Measurements from ENCODE around the gene ADGRF5. TPM values are rescaled to one million over a fixed set of nuclear protein-coding genes. Genes with fewer than 3 reads are reported as not detected.

The ADGRF5 gene
- total and polyA plus RNA-seq, 2 experiments from 2014 or later = not detected

DNA sequence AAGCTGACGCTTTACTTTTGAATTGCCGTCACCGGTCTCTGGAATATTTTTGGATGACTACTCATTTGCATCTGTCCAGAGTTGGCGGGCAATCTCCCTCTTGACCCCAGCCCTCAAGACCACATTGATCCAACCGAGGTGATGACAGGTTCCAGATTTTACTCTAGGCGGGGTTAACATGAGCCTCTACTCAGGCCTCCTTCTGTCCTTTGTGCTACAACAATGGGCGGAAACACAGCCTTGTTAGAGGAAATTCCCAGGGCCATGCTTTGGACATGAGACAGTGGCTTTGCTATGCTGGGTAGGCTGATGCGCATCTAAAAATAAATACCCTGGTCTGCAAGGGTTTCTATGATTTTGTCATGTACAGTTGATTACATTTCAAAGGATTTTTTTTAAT, 27.0 kb upstream of the ADGRF5 start (continued):
- TF ChIP-seq, protein P1, sequence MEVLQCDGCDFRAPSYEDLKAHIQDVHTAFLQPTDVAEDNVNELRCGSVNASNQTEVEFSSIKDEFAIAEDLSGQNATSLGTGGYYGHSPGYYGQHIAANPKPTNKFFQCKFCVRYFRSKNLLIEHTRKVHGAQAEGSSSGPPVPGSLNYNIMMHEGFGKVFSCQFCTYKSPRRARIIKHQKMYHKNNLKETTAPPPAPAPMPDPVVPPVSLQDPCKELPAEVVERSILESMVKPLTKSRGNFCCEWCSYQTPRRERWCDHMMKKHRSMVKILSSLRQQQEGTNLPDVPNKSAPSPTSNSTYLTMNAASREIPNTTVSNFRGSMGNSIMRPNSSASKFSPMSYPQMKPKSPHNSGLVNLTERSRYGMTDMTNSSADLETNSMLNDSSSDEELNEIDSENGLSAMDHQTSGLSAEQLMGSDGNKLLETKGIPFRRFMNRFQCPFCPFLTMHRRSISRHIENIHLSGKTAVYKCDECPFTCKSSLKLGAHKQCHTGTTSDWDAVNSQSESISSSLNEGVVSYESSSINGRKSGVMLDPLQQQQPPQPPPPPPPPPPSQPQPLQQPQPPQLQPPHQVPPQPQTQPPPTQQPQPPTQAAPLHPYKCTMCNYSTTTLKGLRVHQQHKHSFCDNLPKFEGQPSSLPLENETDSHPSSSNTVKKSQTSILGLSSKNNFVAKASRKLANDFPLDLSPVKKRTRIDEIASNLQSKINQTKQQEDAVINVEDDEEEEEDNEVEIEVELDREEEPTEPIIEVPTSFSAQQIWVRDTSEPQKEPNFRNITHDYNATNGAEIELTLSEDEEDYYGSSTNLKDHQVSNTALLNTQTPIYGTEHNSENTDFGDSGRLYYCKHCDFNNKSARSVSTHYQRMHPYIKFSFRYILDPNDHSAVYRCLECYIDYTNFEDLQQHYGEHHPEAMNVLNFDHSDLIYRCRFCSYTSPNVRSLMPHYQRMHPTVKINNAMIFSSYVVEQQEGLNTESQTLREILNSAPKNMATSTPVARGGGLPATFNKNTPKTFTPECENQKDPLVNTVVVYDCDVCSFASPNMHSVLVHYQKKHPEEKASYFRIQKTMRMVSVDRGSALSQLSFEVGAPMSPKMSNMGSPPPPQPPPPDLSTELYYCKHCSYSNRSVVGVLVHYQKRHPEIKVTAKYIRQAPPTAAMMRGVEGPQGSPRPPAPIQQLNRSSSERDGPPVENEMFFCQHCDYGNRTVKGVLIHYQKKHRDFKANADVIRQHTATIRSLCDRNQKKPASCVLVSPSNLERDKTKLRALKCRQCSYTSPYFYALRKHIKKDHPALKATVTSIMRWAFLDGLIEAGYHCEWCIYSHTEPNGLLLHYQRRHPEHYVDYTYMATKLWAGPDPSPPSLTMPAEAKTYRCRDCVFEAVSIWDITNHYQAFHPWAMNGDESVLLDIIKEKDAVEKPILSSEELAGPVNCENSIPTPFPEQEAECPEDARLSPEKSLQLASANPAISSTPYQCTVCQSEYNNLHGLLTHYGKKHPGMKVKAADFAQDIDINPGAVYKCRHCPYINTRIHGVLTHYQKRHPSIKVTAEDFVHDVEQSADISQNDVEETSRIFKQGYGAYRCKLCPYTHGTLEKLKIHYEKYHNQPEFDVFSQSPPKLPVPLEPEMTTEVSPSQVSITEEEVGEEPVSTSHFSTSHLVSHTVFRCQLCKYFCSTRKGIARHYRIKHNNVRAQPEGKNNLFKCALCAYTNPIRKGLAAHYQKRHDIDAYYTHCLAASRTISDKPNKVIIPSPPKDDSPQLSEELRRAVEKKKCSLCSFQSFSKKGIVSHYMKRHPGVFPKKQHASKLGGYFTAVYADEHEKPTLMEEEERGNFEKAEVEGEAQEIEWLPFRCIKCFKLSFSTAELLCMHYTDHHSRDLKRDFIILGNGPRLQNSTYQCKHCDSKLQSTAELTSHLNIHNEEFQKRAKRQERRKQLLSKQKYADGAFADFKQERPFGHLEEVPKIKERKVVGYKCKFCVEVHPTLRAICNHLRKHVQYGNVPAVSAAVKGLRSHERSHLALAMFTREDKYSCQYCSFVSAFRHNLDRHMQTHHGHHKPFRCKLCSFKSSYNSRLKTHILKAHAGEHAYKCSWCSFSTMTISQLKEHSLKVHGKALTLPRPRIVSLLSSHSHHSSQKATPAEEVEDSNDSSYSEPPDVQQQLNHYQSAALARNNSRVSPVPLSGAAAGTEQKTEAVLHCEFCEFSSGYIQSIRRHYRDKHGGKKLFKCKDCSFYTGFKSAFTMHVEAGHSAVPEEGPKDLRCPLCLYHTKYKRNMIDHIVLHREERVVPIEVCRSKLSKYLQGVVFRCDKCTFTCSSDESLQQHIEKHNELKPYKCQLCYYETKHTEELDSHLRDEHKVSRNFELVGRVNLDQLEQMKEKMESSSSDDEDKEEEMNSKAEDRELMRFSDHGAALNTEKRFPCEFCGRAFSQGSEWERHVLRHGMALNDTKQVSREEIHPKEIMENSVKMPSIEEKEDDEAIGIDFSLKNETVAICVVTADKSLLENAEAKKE (CRISPR knock-in tag; IDR thresholded peaks at IDR 0.05) = no peak
- TF ChIP-seq ZNF114 (CRISPR knock-in tag; IDR thresholded peaks at IDR 0.05) = no peak
- TF ChIP-seq EZH2 (IDR thresholded peaks at IDR 0.05; ENCODE audit: low read depth, unreplicated experiment) = no peak
- TF ChIP-seq CREB1 (CRISPR knock-in tag; IDR thresholded peaks at IDR 0.05; ENCODE audit: low read depth) = no peak
- TF ChIP-seq, protein P2, sequence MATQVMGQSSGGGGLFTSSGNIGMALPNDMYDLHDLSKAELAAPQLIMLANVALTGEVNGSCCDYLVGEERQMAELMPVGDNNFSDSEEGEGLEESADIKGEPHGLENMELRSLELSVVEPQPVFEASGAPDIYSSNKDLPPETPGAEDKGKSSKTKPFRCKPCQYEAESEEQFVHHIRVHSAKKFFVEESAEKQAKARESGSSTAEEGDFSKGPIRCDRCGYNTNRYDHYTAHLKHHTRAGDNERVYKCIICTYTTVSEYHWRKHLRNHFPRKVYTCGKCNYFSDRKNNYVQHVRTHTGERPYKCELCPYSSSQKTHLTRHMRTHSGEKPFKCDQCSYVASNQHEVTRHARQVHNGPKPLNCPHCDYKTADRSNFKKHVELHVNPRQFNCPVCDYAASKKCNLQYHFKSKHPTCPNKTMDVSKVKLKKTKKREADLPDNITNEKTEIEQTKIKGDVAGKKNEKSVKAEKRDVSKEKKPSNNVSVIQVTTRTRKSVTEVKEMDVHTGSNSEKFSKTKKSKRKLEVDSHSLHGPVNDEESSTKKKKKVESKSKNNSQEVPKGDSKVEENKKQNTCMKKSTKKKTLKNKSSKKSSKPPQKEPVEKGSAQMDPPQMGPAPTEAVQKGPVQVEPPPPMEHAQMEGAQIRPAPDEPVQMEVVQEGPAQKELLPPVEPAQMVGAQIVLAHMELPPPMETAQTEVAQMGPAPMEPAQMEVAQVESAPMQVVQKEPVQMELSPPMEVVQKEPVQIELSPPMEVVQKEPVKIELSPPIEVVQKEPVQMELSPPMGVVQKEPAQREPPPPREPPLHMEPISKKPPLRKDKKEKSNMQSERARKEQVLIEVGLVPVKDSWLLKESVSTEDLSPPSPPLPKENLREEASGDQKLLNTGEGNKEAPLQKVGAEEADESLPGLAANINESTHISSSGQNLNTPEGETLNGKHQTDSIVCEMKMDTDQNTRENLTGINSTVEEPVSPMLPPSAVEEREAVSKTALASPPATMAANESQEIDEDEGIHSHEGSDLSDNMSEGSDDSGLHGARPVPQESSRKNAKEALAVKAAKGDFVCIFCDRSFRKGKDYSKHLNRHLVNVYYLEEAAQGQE (IDR thresholded peaks at IDR 0.05; ENCODE audit: unreplicated experiment) = no peak
- no peak for TF ChIP-seq NANOG (IDR thresholded peaks at IDR 0.05; ENCODE audit: borderline replicate concordance)

DNA sequence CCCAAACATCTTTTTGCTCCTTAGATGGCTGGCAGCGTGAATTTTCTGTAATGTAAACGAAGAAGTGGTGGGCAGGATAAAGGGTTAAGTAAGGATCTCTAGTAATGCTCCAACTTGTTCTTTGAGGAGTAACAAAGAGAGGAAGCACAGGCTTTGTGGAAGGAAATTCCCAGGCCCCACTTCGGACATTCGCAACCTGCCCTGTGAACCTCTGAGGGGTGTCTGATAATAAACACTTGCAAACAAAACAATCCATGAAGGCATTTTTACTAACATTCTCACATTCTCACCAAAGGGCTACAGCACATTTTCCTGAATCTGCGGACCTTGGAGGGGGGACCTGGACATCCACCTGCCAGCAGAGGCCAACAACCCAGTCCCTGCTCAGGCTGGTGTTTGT, 25.8 kb upstream of the ADGRF5 start:
- H4K20me1 ChIP-seq (replicated peaks; ENCODE audit: insufficient read depth) = no peaks in the 10 kb centered on the region
- DNase-seq (ENCODE audit: low spot score) (no peak), ATAC-seq (no peak)
- H3K27me3 ChIP-seq (ENCODE audit: insufficient read depth) = no peaks in the 10 kb centered on the region
- Mint-ChIP-seq H3K27ac (no peak overlapping the region), H3K4me1 (no peaks in the 10 kb centered on the region), H3K36me3 (ENCODE audit: low read depth) (no peaks in the 10 kb centered on the region), H3K9me3 (no peaks in the 10 kb centered on the region), H3K27me3 (ENCODE audit: insufficient read depth, low read depth, poor library complexity) (no peaks in the 10 kb centered on the region), H3K4me3 (no peak overlapping the region)
- no peak overlapping the region for H3K4me2 ChIP-seq
- H3K4me1 ChIP-seq (ENCODE audit: insufficient read depth) = no peaks in the 10 kb centered on the region
- no peak overlapping the region for H3K27ac ChIP-seq (ENCODE audit: low read depth)
- no peaks in the 10 kb centered on the region for H3F3A ChIP-seq (replicated peaks; ENCODE audit: low read depth)
- no peaks in the 10 kb centered on the region for H3K36me3 ChIP-seq (ENCODE audit: insufficient read depth)
- no peak overlapping the region for H3K4me3 ChIP-seq
- H3K79me2 ChIP-seq (replicated peaks; ENCODE audit: insufficient read depth) = no peaks in the 10 kb centered on the region
- H3K9me2 ChIP-seq (ENCODE audit: insufficient read depth) = no peaks in the 10 kb centered on the region; the same call in 1 of the 2 replicates
- H2AFZ ChIP-seq = no peak overlapping the region
- TF ChIP-seq POLR2AphosphoS5 (IDR thresholded peaks at IDR 0.05; ENCODE audit: low read depth) = no peak
- no peak for TF ChIP-seq EZH2 (IDR thresholded peaks at IDR 0.05; ENCODE audit: low read depth, unreplicated experiment)
- TF ChIP-seq, protein P3, sequence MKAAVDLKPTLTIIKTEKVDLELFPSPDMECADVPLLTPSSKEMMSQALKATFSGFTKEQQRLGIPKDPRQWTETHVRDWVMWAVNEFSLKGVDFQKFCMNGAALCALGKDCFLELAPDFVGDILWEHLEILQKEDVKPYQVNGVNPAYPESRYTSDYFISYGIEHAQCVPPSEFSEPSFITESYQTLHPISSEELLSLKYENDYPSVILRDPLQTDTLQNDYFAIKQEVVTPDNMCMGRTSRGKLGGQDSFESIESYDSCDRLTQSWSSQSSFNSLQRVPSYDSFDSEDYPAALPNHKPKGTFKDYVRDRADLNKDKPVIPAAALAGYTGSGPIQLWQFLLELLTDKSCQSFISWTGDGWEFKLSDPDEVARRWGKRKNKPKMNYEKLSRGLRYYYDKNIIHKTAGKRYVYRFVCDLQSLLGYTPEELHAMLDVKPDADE (IDR thresholded peaks at IDR 0.05) = no peak
- TF ChIP-seq ZNF331 (CRISPR knock-in tag; IDR thresholded peaks at IDR 0.05; ENCODE audit: low read depth) = no peak
- TF ChIP-seq, protein P4, sequence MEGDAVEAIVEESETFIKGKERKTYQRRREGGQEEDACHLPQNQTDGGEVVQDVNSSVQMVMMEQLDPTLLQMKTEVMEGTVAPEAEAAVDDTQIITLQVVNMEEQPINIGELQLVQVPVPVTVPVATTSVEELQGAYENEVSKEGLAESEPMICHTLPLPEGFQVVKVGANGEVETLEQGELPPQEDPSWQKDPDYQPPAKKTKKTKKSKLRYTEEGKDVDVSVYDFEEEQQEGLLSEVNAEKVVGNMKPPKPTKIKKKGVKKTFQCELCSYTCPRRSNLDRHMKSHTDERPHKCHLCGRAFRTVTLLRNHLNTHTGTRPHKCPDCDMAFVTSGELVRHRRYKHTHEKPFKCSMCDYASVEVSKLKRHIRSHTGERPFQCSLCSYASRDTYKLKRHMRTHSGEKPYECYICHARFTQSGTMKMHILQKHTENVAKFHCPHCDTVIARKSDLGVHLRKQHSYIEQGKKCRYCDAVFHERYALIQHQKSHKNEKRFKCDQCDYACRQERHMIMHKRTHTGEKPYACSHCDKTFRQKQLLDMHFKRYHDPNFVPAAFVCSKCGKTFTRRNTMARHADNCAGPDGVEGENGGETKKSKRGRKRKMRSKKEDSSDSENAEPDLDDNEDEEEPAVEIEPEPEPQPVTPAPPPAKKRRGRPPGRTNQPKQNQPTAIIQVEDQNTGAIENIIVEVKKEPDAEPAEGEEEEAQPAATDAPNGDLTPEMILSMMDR (conservative IDR thresholded peaks at IDR 0.05; ENCODE audit: low read depth in 2 of 2) = no peak

Measured in GM23338 (cell line).